Calu3 (cell line): Measurements from ENCODE around the gene BID. TPM values are rescaled to one million over a fixed set of nuclear protein-coding genes. Genes with fewer than 3 reads are reported as not detected.
"Not testable (repeated sequence)": the region's sequence is repeated elsewhere in the genome, so short reads cannot be mapped to it uniquely, and the experiment has no call there.

ENCODE experiments used
- BruUV-seq: library from RNA; stranded (reverse); fragments of 400-500 nt; replicated peaks from 2 replicates; lab custom pipeline; 2021; lab: Mats Ljungman, UMichigan
- CTCF ChIA-PET: fragments of 300-600 bp; sonication (Branson Sonifier 250); formaldehyde crosslinking; loops from one replicate; lab custom pipeline; 2022; ENCODE audit warnings: antibody characterized with exemption; lab: Charles Lee
- DNase-seq: peaks from one replicate; pipeline ENCODE4 v3.0.0; 2022
- H3K27ac Mint-ChIP-seq: one replicate; pipeline ENCODE4 v1.8.0; 2022; ENCODE audit warnings: mixed read lengths; ENCODE audit not compliant: unreplicated experiment
- H3K27me3 Mint-ChIP-seq: one replicate; pipeline ENCODE4 v1.8.0; 2022; ENCODE audit warnings: mixed read lengths; ENCODE audit not compliant: unreplicated experiment
- H3K36me3 Mint-ChIP-seq: one replicate; pipeline ENCODE4 v1.8.0; 2022; ENCODE audit warnings: mild to moderate bottlenecking, moderate library complexity, mixed read lengths; ENCODE audit not compliant: insufficient read depth, unreplicated experiment
- H3K4me1 Mint-ChIP-seq: one replicate; pipeline ENCODE4 v1.8.0; 2022; ENCODE audit warnings: mild to moderate bottlenecking, low read depth, mixed read lengths; ENCODE audit not compliant: unreplicated experiment
- H3K4me3 Mint-ChIP-seq: one replicate; pipeline ENCODE4 v1.8.0; 2022; ENCODE audit warnings: mild to moderate bottlenecking, low read depth, moderate library complexity, mixed read lengths; ENCODE audit not compliant: unreplicated experiment
- H3K9me3 Mint-ChIP-seq: one replicate; pipeline ENCODE4 v1.8.0; 2022; ENCODE audit warnings: low read depth, mixed read lengths; ENCODE audit not compliant: unreplicated experiment
- intact Hi-C: fragments of 100-400 bp; cut with micrococcal nuclease; formaldehyde crosslinking; loops from one replicate; pipeline ENCODE4 v1.10.0; 2022; ENCODE audit not compliant: unreplicated experiment
- total RNA-seq: library from RNA; stranded (reverse); gene quantifications from 2 replicates; pipeline ENCODE4 v1.2.3, GENCODE V29; 2022
- TF ChIP-seq, protein P1 (sequence below): fragments of 200-600 bp; IDR thresholded peaks from one replicate; pipeline ENCODE4 v1.8.0; 2022; ENCODE audit warnings: antibody characterized with exemption; ENCODE audit not compliant: unreplicated experiment

The BID gene
- total RNA-seq, 1 experiment from 2014 or later: 99.3 TPM

DNA sequence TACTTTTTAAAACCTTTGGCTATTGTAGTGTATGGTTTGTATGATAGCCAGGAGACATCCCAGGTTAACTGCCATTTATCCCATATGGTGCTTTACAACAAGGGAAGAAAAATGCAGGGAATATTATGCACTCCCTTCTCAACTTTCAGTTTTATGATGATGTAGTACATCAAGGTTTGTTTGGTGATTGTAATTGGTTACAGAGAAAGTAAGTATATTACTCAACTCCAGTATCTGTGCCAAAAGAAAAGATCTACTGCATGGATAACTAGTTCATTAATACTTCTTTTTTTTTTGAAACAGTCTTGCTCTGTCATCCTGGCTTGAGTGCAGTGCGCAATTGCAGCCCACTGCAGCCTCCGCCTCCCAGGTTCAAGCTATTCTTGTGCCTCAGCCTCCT lies 70.5 kb downstream of the BID start:
- TF ChIP-seq, protein P1, sequence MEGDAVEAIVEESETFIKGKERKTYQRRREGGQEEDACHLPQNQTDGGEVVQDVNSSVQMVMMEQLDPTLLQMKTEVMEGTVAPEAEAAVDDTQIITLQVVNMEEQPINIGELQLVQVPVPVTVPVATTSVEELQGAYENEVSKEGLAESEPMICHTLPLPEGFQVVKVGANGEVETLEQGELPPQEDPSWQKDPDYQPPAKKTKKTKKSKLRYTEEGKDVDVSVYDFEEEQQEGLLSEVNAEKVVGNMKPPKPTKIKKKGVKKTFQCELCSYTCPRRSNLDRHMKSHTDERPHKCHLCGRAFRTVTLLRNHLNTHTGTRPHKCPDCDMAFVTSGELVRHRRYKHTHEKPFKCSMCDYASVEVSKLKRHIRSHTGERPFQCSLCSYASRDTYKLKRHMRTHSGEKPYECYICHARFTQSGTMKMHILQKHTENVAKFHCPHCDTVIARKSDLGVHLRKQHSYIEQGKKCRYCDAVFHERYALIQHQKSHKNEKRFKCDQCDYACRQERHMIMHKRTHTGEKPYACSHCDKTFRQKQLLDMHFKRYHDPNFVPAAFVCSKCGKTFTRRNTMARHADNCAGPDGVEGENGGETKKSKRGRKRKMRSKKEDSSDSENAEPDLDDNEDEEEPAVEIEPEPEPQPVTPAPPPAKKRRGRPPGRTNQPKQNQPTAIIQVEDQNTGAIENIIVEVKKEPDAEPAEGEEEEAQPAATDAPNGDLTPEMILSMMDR: no peak
- Mint-ChIP-seq H3K9me3 (no peaks in the 10 kb centered on the region), H3K4me3 (no peak overlapping the region), H3K36me3 (peaks cover 7% of the 10 kb centered on the region), H3K27ac (no peak overlapping the region), H3K27me3 (no peaks in the 10 kb centered on the region), H3K4me1 (peaks cover 13% of the 10 kb centered on the region)
- CTCF ChIA-PET: no interaction called here
- no TSS peak for BruUV-seq
- DNase-seq: no peak
- intact Hi-C loops: loop anchor here (5.0 to 10.0 kb wide), 2 partner anchors 77 to 149 kb away; partner anchors contain the start of gene ATP6V1E1

DNA sequence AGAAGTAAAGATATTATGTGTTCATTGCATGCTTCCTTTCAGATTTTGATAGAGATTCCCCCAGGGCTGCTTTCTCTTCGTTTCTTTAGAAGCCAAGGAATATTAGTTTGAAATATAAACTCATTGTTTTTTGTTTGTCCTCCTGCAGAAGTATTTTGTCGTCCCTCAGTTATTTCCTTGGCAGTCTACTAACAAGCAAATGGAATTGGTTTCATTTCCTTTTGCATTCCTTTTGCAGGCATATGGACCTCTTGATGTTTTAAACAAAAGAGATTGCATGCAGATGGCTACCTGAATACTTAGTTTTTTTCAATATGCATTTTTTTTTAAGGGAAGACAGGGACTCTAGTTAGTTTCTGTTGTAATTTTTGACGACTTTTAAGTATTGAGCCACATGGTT lies 73.5 kb downstream of the BID start:
- H3K9me3 Mint-ChIP-seq: no peaks in the 10 kb centered on the region
- DNase-seq: no peak
- no peaks in the 10 kb centered on the region for H3K27me3 Mint-ChIP-seq
- no peaks in the 10 kb centered on the region for H3K36me3 Mint-ChIP-seq
- H3K4me3 Mint-ChIP-seq: no peak overlapping the region
- intact Hi-C loops: loop anchor here (5.0 to 10.0 kb wide), 2 partner anchors 73 to 146 kb away; partner anchors contain the start of gene ATP6V1E1
- TF ChIP-seq, protein P1: no peak
- CTCF ChIA-PET: interaction anchor here (0.9 kb wide), 1 partner anchor 142 kb away, joined by 3 read pairs; no protein-coding TSS in a partner anchor
- H3K4me1 Mint-ChIP-seq: peaks cover 1% of the 10 kb centered on the region
- no peak overlapping the region for H3K27ac Mint-ChIP-seq
- no TSS peak for BruUV-seq

DNA sequence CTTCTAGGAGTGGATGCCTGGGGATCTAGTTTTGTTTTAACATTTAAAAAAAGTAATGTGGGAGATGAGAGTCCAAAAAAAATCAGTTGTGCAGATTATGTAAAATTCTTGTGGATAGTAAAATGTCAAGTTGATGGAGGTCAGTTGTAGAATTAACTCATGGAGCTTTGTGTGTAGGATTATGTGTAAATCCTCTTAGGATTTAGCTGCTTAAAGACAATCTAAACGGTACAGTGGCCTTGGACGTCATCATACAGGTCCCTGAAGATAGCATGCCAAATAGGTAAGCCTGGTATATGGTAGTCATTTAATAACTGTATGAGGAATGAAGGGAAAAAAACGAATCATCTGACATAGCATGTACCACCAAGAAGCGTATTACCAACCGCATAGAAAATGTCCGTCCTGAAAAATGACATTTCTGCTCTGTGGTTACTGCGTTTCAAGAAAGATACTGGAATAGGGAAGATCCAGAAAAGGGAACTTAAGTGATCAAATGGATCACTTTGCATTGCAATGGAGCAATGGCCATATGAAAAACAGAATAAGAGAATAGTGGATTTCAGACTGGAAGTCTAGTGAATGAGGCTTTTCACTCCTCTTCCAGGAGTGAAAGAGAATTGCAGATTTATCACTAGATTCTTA lies 74.5 kb downstream of the BID start:
- CTCF ChIA-PET: interaction anchor here (0.9 kb wide), 1 partner anchor 141 kb away, joined by 3 read pairs; no protein-coding TSS in a partner anchor
- H3K4me3 Mint-ChIP-seq: no peak overlapping the region
- BruUV-seq: no TSS peak
- no peaks in the 10 kb centered on the region for H3K9me3 Mint-ChIP-seq
- no peak for DNase-seq
- no peaks in the 10 kb centered on the region for H3K4me1 Mint-ChIP-seq
- no peaks in the 10 kb centered on the region for H3K27me3 Mint-ChIP-seq
- TF ChIP-seq, protein P1: no peak
- intact Hi-C loops: loop anchor here (5.0 to 10.0 kb wide), 2 partner anchors 73 to 145 kb away; partner anchors contain the start of gene ATP6V1E1
- no peaks in the 10 kb centered on the region for H3K36me3 Mint-ChIP-seq
- H3K27ac Mint-ChIP-seq: no peak overlapping the region

DNA sequence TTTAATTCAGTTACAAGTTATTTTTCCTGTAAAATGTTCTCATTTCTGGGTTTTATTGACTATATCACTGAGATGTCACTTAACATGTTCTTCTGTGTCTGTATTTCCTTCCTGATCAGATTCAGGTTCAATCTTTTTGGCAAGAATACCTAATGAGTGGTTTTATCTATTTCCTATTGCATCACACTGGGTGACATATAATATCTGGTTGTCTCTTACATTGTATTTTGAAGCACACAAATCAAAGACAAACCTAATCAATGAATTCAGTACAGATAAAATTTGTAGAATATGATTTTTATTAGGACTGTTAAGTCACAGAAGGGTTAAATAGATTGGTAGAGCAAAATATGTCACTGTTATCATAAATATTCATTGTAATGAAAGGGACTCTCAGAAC lies 75.3 kb downstream of the BID start:
- TF ChIP-seq, protein P1: no peak
- Mint-ChIP-seq H3K27me3 (no peaks in the 10 kb centered on the region), H3K4me3 (no peak overlapping the region), H3K36me3 (no peaks in the 10 kb centered on the region), H3K9me3 (no peaks in the 10 kb centered on the region), H3K27ac (no peak overlapping the region), H3K4me1 (no peaks in the 10 kb centered on the region)
- no TSS peak for BruUV-seq
- intact Hi-C loops: no loop called here
- CTCF ChIA-PET: no interaction called here
- DNase-seq: no peak

DNA sequence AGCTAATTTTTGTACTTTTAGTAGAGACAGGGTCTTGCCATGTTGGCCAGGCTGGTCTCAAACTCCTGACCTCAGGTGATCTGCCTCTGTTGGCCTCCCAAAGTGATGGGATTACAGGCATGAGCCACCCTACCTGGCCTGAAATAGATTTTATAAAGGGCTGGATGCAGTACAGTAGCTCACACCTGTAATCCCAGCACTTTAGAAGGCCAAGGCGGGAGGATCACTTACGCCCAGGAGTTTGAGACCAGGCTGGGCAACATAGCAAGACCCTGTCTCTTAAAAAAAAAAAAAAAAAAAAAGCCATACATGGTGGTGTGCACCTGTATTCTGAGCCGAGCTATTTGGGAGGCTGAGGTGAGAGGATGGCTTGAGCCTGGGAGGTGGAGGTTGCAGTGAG lies 76.0 kb downstream of the BID start:
- CTCF ChIA-PET, BruUV-seq: not testable (repeated sequence)

DNA sequence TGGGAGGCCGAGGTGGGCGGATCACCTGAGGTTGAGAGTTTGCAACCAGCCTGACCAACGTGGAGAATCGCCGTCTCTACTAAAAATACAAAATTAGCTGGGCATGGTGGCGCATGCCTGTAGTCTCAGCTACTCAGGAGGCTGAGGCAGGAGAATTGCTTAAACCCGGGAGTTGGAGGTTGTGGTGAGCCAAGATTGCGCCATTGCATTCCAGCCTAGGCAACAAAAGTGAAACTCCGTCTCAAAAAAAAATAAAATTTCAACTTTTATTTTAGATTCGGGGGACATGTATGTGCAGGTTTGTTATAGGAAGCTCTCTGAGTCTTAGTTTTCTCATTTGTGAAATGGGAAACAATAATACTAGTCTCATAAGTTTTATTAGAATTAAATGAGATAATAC lies 77.1 kb downstream of the BID start:
- BruUV-seq, H3K27me3 Mint-ChIP-seq, H3K27ac Mint-ChIP-seq, H3K4me3 Mint-ChIP-seq, H3K9me3 Mint-ChIP-seq, H3K4me1 Mint-ChIP-seq, DNase-seq, H3K36me3 Mint-ChIP-seq, intact Hi-C loops: not testable (repeated sequence)
- CTCF ChIA-PET: interaction anchor here (0.7 kb wide), 1 partner anchor 55 kb away, joined by 3 read pairs; no protein-coding TSS in a partner anchor

More for the DNA sequence above, 76.0 kb downstream of the BID start:
- H3K4me1 Mint-ChIP-seq, H3K9me3 Mint-ChIP-seq, H3K4me3 Mint-ChIP-seq, DNase-seq, intact Hi-C loops, H3K27ac Mint-ChIP-seq, H3K36me3 Mint-ChIP-seq, H3K27me3 Mint-ChIP-seq: not testable (repeated sequence)
